Muscle layer of duodenum (tissue), 2 donors: ENCODE measurements around the gene TSPAN6.
A peak's percentile ranks its signal among the peaks of the same experiment; 100 is the strongest.

ENCODE experiments used
- H3K27ac ChIP-seq: one replicate; pipeline ENCODE4 v1.7.0; 2013; ENCODE audit warnings: mild to moderate bottlenecking, low read length
- H3K27me3 ChIP-seq: one replicate; pipeline ENCODE4 v1.7.0; 2013; ENCODE audit warnings: low read depth, mild to moderate bottlenecking, control low read depth, low read length
- H3K36me3 ChIP-seq, 2 donors: one replicate each; pipeline ENCODE4 v1.7.0; 2013; ENCODE audit warnings: low read length in 2 of 2, control low read depth in 1 of 2, mild to moderate bottlenecking in 1 of 2; ENCODE audit not compliant: insufficient read depth in 2 of 2, control insufficient read depth in 1 of 2
- H3K4me1 ChIP-seq, 2 donors: one replicate each; pipeline ENCODE4 v1.7.0; 2013; ENCODE audit warnings: low read length in 2 of 2, mild to moderate bottlenecking in 2 of 2, control low read depth in 1 of 2, moderate library complexity in 1 of 2; ENCODE audit not compliant: insufficient read depth in 2 of 2, control insufficient read depth in 1 of 2
- H3K4me3 ChIP-seq, 2 donors: one replicate each; pipeline ENCODE4 v1.7.0; 2013; ENCODE audit warnings: low read length in 2 of 2, low read depth in 1 of 2, mild to moderate bottlenecking in 1 of 2
- H3K9me3 ChIP-seq, 2 donors: one replicate each; pipeline ENCODE4 v1.7.0; 2013; ENCODE audit warnings: low read length in 2 of 2, control low read depth in 1 of 2, mild to moderate bottlenecking in 1 of 2; ENCODE audit not compliant: control insufficient read depth in 1 of 2
- donor health status: healthy.

Gene TSPAN6

GRCh38 chrX:100609591-100609990 lies 27.0 kb downstream of the TSPAN6 start:
- Histone ChIP-seq H3K36me3 (no peaks in the 10 kb centered on the region), H3K9me3 (no peaks in the 10 kb centered on the region)

DNA sequence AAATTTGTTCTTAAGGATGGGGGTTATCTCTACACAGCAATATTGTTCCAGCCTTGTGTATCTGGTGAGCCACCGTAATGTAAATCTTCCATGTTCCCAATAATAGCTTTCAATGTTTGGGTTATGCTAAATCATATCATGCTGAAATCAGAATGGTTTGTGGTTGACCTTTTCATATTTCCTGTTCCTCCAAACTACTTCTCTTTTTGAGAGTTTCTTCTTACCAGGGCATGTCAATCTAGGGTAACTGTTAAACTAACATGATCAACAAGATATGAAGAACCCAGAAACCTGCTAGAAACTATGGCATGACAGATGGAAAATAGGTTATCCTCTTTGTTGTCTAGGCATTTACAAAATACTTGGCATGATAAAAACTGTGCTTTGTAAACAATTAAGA lies 29.9 kb downstream of the TSPAN6 start:
- H3K4me3 ChIP-seq: no peak overlapping the region
- no peak overlapping the region for H3K27ac ChIP-seq
- H3K4me1 ChIP-seq: no peaks in the 10 kb centered on the region
- no peaks in the 10 kb centered on the region for H3K9me3 ChIP-seq
- H3K27me3 ChIP-seq: no peaks in the 10 kb centered on the region
- no peaks in the 10 kb centered on the region for H3K36me3 ChIP-seq

More at GRCh38 chrX:100609591-100609990, 27.0 kb downstream of the TSPAN6 start:
- no peak overlapping the region for H3K4me3 ChIP-seq
- no peak overlapping the region for H3K27ac ChIP-seq
- H3K4me1 ChIP-seq: no peaks in the 10 kb centered on the region
- no peaks in the 10 kb centered on the region for H3K27me3 ChIP-seq

DNA sequence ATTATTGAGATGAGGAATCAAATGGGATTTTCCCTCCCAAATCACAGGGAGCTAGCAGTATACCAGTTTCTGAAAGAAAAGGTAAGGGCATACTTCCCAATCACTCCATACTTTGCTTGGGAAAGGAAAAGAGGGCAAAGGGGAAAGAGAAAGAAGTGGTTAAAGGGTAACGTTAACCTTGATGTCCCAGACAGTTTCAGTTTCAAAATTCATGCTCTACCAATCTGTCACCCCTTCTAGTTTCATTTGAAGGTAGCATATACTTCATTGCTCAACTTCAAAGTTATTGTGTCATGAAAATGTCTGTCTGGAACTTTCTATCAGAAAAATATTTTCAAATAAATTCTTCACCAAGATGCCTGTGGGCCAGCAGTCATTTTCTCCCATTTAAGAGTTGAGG lies 35.8 kb downstream of the TSPAN6 start:
- Histone ChIP-seq H3K27ac (no peak overlapping the region), H3K4me3 (no peak overlapping the region), H3K9me3 (no peaks in the 10 kb centered on the region), H3K4me1 (no peaks in the 10 kb centered on the region), H3K36me3 (no peaks in the 10 kb centered on the region), H3K27me3 (no peaks in the 10 kb centered on the region)

DNA sequence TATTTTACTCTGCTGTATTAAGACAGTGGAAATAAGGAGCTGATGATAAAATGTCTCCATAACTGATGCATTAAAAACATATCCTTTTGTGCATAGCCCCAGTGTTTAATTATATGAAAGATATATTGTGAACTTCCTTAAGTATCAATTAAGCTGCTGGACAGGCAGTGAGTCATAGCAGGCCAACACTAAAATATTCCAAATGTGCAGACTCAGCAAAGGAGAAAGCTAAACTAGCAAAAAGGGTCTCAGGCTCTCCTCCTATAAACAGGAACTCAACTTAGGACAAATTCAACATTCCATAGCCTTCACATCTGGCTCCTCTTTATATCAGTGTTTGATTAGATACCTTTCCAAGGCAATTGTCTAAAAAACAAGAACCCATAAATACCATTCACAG lies 36.3 kb downstream of the TSPAN6 start:
- no peak overlapping the region for H3K27ac ChIP-seq
- no peaks in the 10 kb centered on the region for H3K36me3 ChIP-seq
- H3K4me1 ChIP-seq: no peaks in the 10 kb centered on the region
- no peak overlapping the region for H3K4me3 ChIP-seq
- no peaks in the 10 kb centered on the region for H3K9me3 ChIP-seq
- H3K27me3 ChIP-seq: no peaks in the 10 kb centered on the region

GRCh38 chrX:100599456-100599855 lies 37.1 kb downstream of the TSPAN6 start:
- H3K36me3 ChIP-seq: no peaks in the 10 kb centered on the region
- no peaks in the 10 kb centered on the region for H3K4me1 ChIP-seq
- no peak overlapping the region for H3K4me3 ChIP-seq
- no peaks in the 10 kb centered on the region for H3K27me3 ChIP-seq
- H3K27ac ChIP-seq: no peak overlapping the region
- no peaks in the 10 kb centered on the region for H3K9me3 ChIP-seq

DNA sequence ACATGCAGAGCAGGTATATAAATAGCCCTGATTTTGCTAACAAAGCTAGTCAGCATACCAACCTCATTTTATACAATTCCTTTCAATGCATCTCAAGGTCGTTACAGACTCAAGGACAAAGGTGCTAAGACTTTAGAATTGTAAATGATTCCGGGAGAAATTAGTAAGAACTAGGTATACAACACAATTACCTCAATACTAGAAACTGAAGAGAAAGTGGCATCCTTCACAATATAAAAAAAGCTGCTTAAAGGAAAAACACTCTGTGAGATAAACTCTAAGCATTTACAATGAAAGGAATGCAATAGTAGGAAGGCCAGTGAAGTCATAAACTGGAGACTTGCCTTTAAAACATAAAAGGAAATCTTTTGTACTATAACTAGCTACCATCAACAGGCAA lies 40.0 kb downstream of the TSPAN6 start:
- Histone ChIP-seq H3K4me3 (no peak overlapping the region), H3K9me3 (no peaks in the 10 kb centered on the region), H3K4me1 (no peaks in the 10 kb centered on the region), H3K27me3 (no peaks in the 10 kb centered on the region), H3K27ac (no peak overlapping the region), H3K36me3 (no peaks in the 10 kb centered on the region)

DNA sequence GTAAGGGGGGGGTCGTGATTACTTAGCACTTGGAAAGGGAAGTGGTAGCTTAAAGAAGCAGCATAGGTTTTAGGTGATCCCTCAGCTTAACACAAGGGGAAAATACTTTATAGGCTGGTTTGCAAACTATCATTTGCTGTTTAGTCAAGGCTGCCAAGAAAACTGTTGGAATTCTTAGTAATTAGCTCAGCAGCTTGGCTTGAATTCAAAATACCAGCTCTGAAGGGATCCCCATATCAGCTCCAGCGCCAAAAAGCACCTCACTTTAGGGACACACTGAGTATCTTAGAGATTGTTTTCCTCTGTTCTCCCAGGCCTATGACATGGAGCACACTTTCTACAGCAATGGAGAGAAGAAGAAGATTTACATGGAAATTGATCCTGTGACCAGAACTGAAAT lies 43.0 kb downstream of the TSPAN6 start:
- Histone ChIP-seq H3K36me3 (no peaks in the 10 kb centered on the region), H3K4me3 (no peak overlapping the region), H3K9me3 (no peaks in the 10 kb centered on the region), H3K27me3 (no peaks in the 10 kb centered on the region), H3K4me1 (no peaks in the 10 kb centered on the region), H3K27ac (no peak overlapping the region)

DNA sequence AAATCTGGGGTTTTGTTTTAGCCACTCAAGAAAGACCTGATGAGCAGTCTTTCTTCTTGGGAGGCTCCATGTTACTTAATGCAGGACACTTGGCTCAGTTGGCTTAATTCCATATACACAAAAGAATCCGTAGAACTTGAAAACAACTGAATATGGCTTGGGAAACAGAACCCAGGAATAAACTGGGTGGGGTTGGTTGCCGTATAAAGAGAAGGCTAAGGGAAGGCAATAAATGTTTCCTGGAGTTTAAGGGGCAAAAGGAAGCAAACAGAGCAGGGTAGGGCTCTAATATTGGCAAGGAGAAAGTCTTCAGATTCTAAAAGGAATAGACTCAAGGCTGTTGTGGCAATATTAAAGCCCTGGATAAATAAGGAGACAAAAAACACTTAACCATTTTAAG lies 43.5 kb downstream of the TSPAN6 start:
- H3K4me3 ChIP-seq: peak overlapping the region in 1 of 2 donors; percentile 11
- no peaks in the 10 kb centered on the region for H3K9me3 ChIP-seq
- no peaks in the 10 kb centered on the region for H3K36me3 ChIP-seq
- no peaks in the 10 kb centered on the region for H3K27me3 ChIP-seq
- H3K27ac ChIP-seq: no peak overlapping the region
- H3K4me1 ChIP-seq: no peaks in the 10 kb centered on the region

DNA sequence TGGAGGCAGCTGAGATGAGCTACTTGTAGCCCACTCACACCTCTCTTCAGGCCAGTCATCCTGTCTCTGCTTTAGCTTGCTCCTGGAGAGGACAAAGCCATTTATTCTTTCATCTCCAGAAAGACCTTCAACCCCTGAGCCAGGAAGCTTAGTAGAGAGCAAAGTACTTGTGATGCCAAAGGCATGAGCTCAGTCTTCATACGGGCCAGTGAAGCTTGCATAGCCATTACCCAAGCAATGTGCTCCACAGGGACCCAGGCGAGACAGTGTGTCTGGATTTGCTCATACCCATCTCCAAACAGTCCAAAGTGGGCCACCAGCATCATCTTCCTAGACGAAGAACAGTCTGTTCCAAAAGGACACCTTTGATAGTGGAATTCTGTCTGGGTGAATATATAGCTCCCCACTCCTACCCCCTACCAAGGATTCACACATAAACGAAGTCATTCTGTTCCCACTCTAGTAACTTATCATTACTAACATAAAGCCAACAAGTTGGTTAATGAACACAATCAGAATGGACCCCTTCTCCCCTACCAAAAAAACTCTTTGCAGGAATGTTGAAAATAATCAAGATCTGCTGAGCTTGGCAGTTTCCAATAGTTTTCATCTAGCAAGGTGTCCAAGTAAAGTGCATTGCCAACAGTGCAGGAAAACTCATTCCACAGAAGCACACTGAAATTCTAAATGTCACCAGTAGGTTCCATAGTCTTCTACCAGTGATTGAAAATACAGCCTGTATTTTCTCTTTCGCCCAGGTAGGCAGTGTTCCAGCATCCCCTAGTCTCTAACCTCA lies 45.2 kb downstream of the TSPAN6 start:
- Histone ChIP-seq H3K4me1 (no peaks in the 10 kb centered on the region), H3K9me3 (no peaks in the 10 kb centered on the region), H3K27me3 (no peaks in the 10 kb centered on the region), H3K4me3 (no peak overlapping the region), H3K27ac (no peak overlapping the region), H3K36me3 (no peaks in the 10 kb centered on the region)

- Histone ChIP-seq H3K4me3 (no peak overlapping the region), H3K27me3 (no peaks in the 10 kb centered on the region), H3K9me3 (no peaks in the 10 kb centered on the region), H3K27ac (no peak overlapping the region), H3K36me3 (no peaks in the 10 kb centered on the region), H3K4me1 (no peaks in the 10 kb centered on the region)
Measured at GRCh38 chrX:100587861-100588260, 48.7 kb downstream of the TSPAN6 start.

GRCh38 chrX:100586747-100587146 lies 49.9 kb downstream of the TSPAN6 start:
- Histone ChIP-seq H3K36me3 (no peaks in the 10 kb centered on the region), H3K27me3 (no peaks in the 10 kb centered on the region), H3K4me1 (no peaks in the 10 kb centered on the region), H3K9me3 (no peaks in the 10 kb centered on the region), H3K4me3 (no peak overlapping the region), H3K27ac (no peak overlapping the region)

GRCh38 chrX:100584611-100585010 lies 52.0 kb downstream of the TSPAN6 start, which contains the start of gene TNMD:
Gene TNMD, plus strand, starts transcription at chrX:100584936. Its CDS starts 83 bp downstream, at chrX:100585019.
- H3K36me3 ChIP-seq: no peaks in the 10 kb centered on the region
- no peaks in the 10 kb centered on the region for H3K27me3 ChIP-seq
- no peak within 1 kb of the TSS for H3K27ac ChIP-seq
- H3K4me1 ChIP-seq: no peaks in the 10 kb centered on the region
- no peak within 1 kb of the TSS for H3K4me3 ChIP-seq
- H3K9me3 ChIP-seq: no peaks in the 10 kb centered on the region
